ENCODE results near the gene RPA1.

RPA1 gene

DNA sequence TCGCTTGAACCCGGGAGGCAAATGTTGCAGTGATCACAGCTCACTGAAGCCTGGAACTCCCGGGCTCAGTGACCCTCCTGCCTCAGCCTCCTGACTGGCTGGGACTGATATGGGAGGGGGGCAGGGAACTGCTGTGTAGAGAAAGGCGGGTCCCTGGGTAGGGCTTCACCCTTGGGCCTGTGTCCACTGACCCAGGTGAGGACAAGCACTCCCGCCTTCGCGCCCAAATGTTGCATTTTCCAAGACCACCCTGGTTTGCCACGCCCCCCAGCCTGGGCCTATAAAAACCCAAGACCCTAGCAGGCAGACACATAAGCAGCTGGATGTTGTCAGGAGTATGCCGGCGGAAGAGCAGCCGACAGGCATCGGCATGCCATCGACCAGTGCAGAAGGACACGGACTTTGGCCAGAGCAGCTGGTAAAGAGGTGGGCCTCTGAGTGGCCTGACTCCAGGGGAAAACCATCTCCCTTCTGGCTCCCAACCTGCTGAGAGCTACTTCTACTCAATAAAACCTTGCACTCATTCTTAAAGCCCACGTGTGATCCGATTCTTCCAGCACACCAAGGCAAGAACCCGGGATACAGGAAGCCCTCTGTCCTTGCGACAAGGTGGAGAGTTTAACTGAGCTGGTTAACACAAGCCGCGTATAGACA, 19.2 kb upstream of the RPA1 start:
- DNase-seq (ENCODE audit: low read depth), result no peak
- TF ChIP-seq, protein P1, sequence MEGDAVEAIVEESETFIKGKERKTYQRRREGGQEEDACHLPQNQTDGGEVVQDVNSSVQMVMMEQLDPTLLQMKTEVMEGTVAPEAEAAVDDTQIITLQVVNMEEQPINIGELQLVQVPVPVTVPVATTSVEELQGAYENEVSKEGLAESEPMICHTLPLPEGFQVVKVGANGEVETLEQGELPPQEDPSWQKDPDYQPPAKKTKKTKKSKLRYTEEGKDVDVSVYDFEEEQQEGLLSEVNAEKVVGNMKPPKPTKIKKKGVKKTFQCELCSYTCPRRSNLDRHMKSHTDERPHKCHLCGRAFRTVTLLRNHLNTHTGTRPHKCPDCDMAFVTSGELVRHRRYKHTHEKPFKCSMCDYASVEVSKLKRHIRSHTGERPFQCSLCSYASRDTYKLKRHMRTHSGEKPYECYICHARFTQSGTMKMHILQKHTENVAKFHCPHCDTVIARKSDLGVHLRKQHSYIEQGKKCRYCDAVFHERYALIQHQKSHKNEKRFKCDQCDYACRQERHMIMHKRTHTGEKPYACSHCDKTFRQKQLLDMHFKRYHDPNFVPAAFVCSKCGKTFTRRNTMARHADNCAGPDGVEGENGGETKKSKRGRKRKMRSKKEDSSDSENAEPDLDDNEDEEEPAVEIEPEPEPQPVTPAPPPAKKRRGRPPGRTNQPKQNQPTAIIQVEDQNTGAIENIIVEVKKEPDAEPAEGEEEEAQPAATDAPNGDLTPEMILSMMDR (IDR thresholded peaks at IDR 0.05; ENCODE audit: insufficient read depth, low read depth, low read length, missing control alignments), result no peak
- no peak overlapping the region for H3K4me3 ChIP-seq (ENCODE audit: low read length)

DNA sequence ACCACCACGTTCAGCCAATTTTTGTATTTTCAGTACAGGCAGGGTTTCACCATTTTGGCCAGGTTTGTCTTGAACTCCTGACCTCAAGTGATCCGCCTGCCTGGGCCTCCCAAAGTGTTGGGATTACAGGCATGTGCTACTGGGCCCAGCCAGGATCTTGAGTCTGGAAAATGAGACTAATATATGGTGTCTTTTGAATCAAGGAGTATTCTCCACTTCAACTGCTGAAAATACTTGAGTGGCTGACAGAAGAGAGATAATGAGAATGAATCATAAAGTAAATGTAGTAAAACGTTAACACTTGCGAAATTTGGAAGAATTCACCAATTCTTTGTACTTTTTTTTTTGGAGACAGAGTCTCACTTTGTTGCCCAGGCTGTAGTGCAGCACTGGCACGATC, 16.7 kb upstream of the RPA1 start:
- DNase-seq (ENCODE audit: low read depth), result no peak
- TF ChIP-seq, protein P1 (IDR thresholded peaks at IDR 0.05; ENCODE audit: insufficient read depth, low read depth, low read length, missing control alignments), result no peak
- H3K4me3 ChIP-seq (ENCODE audit: low read length), result no peak overlapping the region

DNA sequence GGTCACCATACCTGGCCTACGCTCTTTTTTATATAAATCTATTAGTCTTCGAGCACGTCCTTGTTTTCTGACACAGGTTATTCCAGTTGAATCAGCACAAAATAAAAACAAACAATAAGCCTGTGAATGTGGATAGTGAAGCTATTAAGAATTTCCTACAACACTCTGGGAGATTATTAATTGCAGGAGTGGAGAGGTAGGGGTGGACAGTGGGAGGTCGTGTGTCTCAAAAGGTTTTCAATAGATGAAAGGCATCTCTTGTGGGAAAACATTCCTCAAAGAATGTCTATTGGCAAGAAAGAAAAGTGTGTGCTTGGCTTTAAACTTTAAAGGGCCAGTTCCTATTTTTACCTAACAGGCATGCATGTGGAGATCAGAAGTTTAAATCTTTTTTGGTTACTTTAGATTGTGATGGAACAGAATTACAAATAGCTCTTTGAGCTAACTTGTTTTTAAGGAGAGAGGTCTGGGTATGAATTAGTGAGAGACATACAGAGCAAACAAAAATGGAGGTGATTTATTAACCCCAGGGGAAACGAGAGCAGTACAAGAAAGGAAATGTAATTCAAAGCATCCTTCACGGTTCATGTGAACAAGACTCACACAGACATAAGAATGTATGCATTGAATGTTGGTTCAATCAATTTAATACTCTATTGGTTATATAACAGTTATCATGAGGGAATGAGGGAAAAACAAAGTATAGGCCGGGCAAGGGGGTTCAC, 9.1 kb upstream of the RPA1 start:
- no peak for DNase-seq (ENCODE audit: low read depth)
- no peak overlapping the region for H3K4me3 ChIP-seq (ENCODE audit: low read length)
- TF ChIP-seq, protein P1 (IDR thresholded peaks at IDR 0.05; ENCODE audit: insufficient read depth, low read depth, low read length, missing control alignments), result no peak

DNA sequence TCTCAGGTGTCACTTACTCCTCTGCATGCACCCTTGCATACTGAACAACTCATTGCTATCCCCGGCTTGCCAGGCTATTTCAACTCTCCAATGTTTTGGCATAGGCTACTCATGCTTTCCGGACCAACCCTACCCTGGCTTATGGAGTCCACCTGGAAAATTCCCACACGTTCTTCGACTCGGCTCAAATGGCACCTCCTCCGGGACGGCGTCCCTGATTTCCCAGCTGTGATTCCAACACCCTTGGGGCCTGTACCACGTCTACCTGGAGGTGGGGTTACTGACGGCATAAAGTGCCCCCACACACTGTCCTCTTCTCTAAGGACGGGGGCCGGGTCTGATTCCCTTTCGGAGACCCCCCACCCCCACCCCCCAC, 601 bp upstream of the RPA1 start:
- H3K4me3 ChIP-seq (ENCODE audit: low read length), result peak overlapping the region; percentile 70
- peak; percentile 34 for DNase-seq (ENCODE audit: low read depth)
- TF ChIP-seq, protein P1 (IDR thresholded peaks at IDR 0.05; ENCODE audit: insufficient read depth, low read depth, low read length, missing control alignments), result no peak

DNA sequence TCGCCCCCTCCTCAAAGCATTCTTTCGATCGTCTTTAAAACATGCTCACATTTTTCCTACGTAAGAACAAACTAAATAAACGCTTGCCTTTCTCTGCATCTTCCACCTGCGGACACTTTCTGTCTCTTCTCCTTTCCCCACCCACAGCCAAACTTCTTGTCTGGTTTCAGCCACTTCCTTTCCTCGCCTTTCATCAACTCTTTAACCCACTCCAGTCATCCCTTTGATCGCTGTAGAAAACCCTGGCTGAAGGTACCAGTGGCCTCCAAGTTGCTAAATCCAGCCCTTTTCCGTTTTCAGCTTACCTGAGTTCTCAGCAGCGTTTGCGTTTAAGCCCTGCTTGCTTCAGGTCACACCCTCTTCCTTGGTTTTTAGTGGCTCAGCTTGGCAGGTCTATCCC, 483 bp downstream of the RPA1 start:
- peak overlapping the region; percentile 78 for H3K4me3 ChIP-seq (ENCODE audit: low read length)
- TF ChIP-seq, protein P1 (IDR thresholded peaks at IDR 0.05; ENCODE audit: insufficient read depth, low read depth, low read length, missing control alignments), result no peak
- DNase-seq (ENCODE audit: low read depth), result peak; percentile 44

DNA sequence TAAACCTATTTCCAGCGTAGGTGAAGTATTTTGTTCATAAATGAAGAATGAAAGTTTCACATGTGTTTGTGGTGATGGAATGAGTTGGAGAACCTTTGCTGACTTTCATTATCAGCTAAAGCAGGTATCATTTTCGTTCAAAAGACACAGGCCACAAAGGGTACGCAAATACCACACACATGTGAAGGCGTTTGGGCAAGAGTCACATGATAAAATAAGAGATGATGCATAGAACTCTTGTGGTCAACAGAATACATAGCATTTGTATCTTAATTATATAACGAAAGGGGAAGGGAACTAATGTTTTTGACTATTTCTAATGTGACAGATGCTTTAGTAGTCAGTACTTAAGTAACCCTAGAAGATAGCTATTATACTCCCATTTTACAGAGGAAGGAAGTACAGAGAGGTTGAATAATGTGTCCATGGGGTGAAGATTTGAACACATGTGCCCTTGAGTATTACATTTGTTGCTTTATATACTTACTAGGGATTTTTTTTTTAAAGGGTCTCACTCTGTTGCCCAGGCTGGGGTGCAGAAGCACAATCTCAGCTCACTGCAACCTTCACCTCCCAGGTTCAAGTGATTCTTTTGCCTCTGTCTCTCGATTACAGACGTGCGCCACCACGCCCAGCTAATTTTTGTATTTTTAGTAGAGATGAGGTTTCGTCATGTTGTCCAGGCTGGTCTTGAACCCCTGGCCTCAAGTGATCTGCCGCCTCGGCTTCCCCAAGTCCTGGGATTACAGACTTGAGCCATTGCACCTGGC, 4.8 kb downstream of the RPA1 start:
- H3K4me3 ChIP-seq (ENCODE audit: low read length), result no peak overlapping the region
- no peak for DNase-seq (ENCODE audit: low read depth)
- TF ChIP-seq, protein P1 (IDR thresholded peaks at IDR 0.05; ENCODE audit: insufficient read depth, low read depth, low read length, missing control alignments), result no peak

Measured in epithelial cell of esophagus (primary cell).